HG02798 (cell line): Measurements from ENCODE around the gene RALGAPA1.
"Not testable (repeated sequence)": the region's sequence is repeated elsewhere in the genome, so short reads cannot be mapped to it uniquely, and the experiment has no call there.

Experiments
- ATAC-seq: cut with Tn5 transposase; IDR thresholded peaks from one replicate; pipeline ENCODE4 v1.9.1; 2021; ENCODE audit warnings: mild to moderate bottlenecking; ENCODE audit not compliant: unreplicated experiment, poor library complexity

RALGAPA1 gene

DNA sequence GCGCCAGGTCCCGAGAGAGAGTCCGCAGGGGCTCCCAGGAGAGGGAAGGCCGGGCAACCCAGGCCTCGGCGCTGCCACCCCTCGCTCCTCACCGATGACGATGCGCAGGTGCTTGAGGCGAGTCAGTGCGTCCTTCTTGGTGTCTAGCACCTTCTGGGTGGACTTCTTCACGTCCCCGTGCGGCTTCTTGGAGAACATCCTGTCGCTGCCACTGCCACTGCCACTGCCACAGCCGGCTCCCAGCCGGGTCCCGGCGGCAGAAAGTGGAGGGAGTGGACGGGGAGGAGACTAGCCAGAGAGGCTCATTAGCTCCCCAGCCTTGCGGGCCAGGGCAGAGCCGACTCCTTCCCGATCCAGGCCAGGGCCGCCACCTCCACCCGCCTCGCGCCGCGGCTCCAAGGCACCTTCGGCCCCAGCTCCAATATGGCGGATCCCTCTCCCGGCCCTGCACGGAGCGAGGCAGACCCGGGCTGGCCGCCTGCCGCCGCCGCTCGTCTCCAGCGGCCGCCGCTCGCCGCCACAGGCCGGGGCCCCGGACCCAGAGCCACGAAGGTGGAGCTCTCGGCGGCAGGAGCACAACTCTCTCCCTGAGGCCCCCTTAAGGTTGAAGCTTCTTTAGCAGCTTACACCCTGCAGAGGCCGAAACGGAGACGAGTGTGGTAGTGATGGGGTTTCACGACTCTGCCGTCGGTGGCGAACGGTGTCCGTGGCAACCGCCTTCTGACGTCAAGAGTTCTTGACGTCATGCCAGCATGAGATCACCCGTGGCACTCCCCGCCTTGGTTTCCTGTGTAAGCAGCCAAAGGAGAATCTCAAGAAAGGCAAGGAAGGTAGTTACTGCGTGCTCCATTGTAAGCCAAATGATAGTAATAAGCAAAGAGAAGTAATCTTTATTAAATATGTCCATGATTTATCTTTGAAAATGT, at the start of gene RALGAPA1:
Gene RALGAPA1, minus strand, starts transcription at position 658 of the 926 bp plus-strand sequence. Its CDS starts 460 bp downstream, at position 198.
- ATAC-seq, result peak; percentile 97

DNA sequence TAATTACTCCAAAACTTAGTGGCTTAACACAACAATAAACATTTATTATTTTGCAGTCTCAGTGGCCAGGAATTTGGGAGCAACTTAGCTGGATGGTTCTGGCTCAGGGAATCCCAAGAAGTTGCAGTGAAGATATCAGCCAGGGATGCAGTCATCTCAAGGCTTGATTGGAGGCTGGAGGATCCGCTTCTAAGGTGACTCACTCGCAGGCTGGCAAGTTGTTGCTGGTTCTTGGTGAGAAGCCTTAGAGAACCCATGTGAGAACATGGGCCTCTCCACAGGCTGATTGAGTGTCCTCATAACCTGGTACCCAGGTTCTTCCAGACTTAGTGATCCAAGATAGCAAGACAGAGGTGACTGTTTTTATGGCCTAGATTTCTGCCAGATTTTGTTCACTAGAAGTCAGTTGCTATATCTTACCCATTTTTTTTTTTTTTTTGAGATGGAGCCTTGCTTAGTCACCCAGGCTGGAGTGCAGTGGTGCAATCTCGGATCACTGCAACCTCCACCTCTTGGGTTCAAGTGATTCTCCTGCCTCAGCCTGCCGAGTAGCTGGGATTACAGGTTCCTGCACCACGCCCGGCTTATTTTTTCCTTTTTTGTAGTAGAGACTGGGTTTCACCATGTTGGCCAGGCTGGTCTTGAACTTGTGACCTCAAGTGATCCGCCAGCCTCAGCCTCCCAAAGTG, 49.6 kb upstream of the RALGAPA1 start:
- ATAC-seq, result no peak

DNA sequence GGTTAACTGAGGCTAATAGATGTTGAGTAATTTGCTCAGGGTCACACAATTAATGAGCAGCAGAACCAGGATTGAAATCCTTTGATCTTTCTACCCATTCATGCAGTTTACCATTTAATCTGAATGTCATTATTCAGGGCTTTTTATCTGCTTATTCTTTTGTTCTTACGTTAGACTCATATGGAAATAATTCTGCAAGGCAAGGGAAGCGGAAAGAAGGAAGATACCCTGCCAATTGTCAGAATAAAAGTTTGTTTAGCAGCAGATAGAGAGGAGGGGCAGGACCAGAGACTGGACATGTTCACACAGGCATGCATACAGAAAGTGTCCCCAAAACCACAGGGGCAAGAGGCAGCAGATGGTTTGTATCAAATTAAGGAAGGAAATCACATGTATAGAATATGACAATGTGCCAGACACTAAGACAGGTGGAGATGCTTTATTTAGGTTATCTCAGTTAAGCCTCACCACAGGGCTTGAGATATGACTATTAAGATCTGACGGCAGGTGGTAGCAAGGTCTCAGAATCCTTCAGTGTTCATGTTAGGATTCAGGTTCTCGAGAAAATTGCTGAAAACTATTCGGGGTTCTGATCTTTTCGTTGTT, 46.9 kb upstream of the RALGAPA1 start:
- peak; percentile 96 for ATAC-seq

DNA sequence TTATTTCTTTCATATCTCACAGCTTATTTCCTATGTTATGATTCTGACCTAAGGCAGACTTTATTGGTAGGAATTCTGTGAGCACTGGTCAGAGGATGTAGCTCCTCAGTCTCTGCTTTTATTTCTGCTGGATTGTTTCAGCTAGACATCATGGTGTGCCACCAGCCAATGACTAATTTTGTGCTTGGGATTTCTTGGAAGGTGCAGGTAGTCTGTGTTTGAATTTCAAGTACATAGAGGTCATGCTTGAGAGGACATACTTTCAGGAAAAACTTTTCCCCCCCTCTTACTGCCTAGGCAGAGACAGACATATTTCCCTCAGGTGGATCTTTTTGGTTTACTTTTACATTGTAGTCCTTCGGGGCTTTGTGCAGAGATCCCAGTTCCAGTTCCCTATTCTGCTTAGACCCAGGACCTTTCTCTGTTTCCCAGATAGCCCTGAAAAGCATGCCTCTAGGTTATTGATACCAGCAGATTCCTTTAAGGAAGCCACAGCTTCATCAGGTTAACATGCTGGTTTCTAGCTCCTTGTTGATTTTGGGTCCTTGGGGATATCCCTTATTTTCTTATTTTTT, 45.7 kb upstream of the RALGAPA1 start:
- no peak for ATAC-seq

DNA sequence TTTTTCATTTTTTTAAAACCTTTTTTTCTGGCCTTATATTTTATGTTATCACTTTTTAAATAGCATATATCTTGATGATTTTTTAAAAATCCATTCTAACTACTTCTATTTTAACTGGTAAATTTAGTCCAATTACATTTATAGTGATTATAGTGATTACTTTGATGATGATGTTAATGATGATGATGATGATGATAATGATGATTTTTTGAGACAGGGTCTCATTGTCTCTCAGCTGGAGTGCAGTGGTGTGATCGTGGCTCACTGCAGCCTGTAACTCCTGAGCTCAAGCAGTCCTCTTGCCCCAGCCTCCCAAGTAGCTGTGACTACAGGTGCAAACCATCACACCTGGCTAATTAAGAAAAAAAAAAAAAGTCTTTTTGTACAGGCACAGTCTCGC, 44.1 kb upstream of the RALGAPA1 start:
- no peak for ATAC-seq

DNA sequence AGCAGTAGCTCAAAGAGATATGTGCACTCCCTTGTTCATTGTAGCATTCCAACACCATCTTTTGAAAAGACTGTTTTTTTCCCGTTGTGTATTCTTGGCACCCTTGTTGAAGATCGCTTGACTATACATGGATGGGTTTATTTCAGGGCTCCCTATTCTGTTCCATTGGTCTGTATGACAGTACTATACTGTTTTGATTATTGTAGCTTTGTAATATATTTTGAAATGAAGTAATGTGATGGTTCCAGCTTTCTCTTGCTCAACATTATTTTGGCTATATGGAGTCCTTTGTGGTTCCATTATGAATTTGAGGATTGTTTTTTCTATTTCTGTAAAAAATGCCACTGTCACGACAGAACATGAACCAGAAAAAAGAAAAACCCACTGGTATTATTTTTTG, 42.7 kb upstream of the RALGAPA1 start:
- no peak for ATAC-seq

DNA sequence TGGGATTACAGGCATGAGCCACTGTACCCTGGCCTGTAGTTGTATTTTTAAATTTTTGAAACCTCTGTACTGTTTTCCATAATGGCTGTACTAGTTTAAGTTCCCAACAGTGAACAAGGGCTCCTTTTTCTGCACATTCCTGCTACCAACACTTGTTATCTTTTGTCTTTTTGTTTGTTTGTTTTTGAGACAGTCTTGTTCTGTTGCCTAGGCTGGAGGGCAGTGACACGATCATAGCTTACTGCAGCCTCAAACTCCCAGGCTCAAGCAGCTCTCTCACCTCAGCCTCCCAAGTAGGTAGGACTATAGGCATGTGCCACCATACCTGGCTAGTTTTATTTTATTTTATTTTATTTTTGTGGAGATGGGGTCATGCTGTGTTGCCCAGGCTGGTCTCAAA, 40.0 kb upstream of the RALGAPA1 start:
- no peak for ATAC-seq

DNA sequence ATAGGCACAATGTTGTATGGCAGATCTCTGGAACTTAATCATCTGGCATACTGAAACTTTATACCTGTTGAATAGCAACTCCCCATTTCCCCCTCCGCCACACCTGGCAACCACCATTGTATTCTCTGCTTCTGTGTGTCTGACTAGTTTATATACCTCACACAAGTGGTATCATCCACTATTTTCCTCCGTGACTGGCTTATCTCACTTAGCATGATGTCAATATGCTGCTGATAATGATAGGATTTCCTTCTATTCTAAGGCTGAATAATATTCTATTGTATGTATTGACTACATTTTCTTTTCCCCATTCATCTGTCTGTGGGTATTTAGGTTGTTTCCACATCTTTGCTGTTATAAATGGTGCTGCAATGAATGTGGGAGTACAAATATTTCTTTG, 38.5 kb upstream of the RALGAPA1 start:
- no peak for ATAC-seq

DNA sequence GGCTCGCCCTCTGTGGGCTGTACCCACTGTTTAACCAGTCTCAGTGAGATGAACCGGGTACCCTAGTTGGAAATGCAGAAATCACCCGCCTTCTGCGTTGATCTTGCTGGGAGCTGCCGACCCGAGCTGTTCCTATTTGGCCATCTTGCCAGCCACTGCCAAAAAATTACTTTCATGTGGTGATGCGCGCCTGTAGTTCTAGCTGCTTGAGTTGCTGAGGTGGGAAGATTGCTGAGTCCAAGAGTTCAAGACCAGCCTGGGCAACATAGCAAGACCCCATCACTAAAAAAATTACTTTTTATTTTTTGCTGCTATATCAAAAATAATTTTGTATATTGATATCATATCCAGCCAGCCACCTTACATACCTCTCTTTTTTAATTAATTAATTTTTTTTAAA, 35.4 kb upstream of the RALGAPA1 start:
- ATAC-seq, result no peak

DNA sequence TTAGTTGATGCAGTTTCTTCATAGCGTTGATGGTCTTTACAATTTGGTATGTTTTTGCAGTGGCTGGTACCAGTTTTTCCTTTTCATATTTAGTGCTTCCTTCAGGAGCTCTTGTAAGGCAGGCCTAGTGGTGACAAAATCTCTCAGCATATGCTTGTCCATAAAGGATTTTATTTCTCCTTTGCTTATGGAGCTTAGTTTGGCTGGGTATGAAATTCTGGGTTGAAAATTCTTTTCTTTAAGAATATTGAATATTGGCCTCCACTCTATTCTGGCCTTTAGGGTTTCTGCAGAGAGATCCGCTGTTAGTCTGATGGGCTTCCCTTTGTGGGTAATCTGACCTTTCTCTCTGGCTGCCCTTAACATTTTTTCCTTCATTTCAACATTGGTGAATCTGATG, 33.1 kb upstream of the RALGAPA1 start:
- not testable (repeated sequence) for ATAC-seq

DNA sequence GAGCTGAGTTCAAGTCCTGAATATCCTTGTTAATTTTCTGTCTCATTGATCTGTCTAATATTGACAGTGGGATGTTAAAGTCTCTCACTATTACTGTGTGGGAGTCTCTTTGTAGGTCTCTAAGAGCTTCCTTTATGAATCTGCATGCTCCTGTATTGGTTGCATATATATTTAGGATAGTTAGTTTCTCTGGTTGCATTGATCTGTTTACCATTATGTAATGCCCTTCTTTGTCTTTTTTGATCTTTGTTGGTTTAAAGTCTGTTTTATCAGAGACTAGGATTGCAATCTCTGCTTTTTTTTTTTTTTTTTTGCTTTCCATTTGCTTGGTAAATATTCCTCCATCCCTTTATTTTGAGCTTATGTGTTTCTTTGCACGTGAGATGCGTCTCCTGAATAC, 32.6 kb upstream of the RALGAPA1 start:
- not testable (repeated sequence) for ATAC-seq

DNA sequence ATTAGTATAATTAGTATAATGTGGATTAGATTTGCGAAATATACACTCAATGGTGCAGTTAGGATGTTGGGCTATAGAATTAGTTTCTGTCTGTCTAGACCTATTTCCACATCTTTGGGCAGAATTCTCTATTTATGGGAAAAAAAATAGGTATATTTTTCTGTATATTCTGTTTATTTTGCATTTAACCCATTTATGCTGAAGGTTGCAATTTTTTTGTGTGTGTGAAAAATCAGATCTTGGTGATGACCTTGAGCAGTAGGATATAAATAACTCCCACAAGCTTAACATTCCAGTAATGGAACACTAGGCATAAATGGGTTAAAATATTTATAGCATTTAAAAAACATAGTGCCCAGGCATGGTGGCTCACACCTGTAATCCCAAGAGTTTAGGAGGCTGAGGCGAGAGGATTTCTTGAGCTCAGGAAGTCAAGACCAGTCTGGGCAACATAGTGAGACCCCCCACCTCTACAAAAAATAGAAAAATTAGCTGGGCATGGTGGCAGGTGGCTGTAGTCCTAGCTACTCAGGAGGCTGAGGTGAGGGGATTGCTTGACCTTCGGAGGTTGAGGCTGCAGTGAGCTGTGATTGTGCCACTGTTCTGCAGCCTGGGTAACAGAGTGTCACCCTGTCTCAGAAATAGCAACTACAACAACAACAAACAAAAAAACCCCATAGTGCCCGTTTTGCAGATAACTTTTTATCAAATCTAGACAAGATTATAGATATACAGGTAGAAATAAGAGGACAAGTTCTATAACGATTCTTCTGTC, 26.3 kb upstream of the RALGAPA1 start:
- ATAC-seq, result no peak

DNA sequence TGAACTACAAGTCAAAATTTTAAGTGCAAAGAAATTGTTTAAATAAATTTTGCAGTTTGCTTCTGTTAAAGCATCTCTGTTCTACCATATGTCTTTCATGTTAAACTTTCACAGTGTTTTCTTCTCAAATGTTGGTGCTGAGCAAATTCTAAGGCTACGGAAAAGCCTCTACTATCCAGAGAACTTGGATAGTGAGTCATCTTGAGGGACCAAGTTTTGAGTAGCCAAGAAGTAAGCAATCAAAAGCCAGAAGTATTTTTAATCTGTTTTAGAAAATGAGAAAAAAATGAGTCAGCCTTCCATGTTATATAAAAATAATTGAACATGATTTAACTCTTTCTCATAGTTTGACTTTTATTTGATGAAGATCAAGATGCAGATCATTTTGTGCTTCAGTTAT, 20.4 kb upstream of the RALGAPA1 start:
- ATAC-seq, result no peak

DNA sequence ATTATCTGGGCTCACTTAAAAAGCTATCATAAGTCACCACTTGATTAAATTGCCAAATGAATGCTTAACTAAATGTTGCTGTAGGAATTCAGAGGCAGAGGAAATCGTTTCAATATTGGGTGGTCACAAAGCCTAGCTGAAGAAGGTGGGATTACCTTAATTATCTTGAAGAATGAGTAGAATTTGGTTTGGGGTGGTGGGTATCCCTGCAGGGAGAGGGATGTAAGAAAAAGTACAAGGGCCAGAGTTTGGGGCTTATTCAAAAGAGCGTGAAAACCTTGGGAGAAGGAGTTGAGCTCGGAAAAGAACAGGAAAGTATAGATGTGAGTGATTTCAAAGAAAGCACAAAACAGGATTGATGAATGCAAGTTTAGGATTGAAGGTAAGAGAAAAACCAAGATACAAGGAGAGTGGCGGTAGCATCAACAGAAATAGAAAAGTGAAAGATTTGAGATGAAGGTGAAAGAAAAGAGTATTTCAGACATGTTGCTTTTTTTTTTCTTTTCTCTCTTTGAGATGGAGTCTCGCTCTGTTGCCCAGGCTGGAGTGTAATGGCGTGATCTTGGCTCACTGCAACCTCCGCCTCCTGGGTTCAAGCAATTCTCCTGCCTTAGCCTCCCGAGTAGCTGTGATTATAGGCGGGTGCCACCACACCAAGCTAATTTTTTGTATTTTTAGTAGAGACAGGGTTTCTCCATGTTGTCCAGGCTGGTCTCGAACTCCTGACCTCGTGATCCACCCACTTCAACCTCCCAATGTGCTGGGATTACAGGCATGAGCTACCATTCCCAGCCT, 18.8 kb upstream of the RALGAPA1 start:
- ATAC-seq, result no peak

DNA sequence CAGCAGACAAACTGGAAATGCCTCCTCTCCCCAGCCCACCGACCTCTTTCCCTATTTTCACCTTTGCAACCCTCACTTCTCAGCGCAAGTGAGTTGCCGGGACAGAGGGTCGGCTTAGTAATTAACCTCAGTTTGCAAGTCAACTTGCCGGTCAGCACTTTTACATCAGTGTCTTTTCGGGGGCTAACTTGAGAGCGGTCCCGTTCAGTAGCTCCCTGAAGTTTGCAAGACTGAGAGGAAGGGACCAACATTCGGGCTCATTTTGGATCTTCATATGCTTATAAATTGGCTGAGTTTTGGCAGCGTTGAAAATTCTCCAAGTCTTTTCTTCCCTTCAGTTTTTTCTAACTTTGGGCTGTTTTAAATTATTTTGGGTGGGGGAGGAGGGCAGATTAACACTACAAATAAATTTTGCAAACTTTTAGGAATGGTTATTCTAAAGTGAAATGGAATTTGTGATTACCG, 17.9 kb upstream of the RALGAPA1 start:
- ATAC-seq, result no peak

DNA sequence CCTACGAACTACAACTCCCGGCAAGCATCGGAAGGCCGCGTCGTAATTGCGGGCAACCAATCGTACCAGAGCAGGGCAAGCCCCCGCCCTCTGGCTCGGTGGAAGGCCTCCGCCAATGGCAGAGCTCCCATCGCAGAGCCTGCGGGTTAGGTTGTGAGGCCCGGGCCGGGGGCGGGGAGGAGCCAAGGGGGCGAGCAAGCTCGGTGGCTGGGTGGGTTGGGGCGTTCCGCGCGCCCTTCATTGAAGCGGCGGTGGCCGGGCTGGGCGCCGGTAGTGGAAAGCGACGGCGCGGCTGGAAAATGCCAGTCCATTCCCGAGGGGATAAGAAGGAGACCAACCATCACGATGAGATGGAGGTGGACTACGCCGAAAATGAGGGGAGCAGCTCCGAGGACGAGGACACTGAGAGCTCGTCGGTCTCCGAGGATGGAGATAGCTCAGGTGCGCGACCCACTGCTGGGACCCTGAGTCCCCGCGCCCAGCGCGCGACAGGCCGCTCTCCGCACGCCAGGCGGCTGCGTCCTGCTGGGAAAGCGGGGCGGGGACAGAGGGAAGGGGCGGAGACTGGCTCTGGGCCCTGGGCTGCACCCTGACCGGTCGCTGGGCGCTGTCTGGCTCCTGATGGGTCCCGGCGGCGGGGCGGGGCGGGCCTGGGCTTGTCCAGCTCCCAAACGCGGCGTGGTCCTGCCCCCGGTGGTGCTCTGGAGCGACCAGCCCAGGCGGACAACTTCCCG, 17.3 kb upstream of the RALGAPA1 start, which contains the start of gene BRMS1L:
Gene BRMS1L, plus strand, starts transcription at position 121 of the 734 bp plus-strand sequence. Its CDS starts 179 bp downstream, at position 300.
- peak; percentile 96 for ATAC-seq

DNA sequence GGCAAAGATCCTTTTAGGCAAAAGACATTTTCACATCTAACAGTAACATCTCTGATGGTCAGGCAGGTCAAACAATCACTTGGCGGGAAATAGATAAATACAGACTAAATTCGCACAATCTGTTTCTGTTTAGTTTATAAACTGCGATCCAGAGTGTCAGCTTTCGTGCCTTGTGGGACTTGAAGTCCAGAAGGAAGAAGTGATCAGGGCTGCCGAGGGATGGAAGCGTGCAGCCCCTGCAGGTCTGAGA, 16.8 kb upstream of the RALGAPA1 start:
- no peak for ATAC-seq

DNA sequence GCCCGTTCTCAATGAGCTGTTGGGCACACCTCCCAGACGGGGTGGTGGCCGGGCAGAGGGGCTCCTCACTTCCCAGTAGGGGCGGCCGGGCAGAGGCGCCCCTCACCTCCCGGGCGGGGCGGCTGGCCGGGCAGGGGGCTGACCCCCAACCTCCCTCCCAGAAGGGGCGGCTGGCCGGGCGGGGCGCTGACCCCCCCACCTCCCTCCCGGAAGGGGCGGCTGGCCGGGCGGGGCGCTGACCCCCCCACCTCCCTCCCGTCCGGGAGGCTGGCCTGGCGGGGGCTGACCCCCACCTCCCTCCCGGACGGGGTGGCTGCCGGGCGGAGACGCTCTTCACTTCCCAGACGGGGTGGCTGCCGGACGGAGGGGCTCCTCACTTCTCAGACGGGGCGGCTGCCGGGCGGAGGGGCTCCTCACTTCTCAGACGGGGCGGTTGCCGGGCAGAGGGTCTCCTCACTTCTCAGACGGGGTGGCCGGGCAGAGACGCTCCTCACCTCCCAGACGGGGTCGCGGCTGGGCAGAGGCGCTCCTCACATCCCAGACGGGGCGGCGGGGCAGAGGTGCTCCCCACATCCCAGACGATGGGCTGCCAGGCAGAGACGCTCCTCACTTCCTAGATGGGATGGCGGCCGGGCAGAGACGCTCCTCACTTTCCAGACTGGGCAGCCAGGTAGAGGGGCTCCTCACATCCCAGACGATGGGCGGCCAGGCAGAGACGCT, 15.5 kb upstream of the RALGAPA1 start:
- not testable (repeated sequence) for ATAC-seq
